Right lung (tissue), 5 donors: ENCODE data around the gene GSK3B. TPM values are rescaled to one million over a fixed set of nuclear protein-coding genes. Genes with fewer than 3 reads are reported as not detected.

Experiments
- DNase-seq, 2 donors: peaks; one replicate each; pipeline ENCODE4 v3.0.0-alpha.2; 2013
- polyA plus RNA-seq, 5 donors: library from polyadenylated mRNA; unstranded; fragments of 120-200 nt; gene quantifications; one replicate each; pipeline versions ENCODE4 v1.2.1 to v1.2.3, GENCODE V29; 2013; ENCODE audit warnings: inconsistent platforms in 1 of 5, low replicate concordance in 1 of 5; ENCODE audit not compliant: insufficient read length in 5 of 5, insufficient read depth in 1 of 5

GSK3B gene
- polyA plus RNA-seq, 5 donors: 28.9 to 45.3 (median 39.1) TPM

DNA sequence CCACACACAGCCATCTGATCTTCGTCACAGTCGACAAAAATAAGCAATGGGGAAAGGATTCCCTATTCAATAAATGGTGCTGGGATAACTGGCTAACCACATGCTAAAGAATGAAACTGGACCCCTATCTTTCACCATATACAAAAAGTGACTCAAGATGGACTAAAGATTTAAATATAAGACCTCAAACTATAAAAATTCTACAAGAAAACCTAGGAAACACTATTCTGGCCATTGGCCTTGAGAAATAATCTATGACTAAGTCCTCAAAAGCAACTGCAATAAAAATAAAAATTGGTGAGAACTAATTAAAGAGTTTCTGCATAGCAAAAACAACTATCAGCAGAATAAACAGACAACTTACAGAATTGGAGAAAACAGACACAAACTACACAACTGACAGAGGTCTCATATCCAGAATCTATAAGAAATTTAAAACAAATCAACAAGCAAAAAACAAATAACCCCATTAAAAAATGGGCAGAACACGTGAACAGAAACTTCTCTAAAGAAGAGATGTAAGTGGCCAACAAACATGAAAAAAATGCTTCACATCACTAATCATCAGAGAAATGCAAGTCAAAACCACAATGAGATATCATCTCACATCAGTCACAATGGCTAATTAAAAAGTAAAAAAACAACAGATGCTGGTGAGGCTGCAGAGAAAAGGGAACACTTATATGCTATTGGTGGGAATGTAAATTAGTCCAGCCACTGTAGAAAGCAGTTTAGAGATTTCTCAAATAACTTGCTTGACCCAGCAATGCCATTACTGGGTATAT is 208.3 kb downstream of the GSK3B start:
- no peak for DNase-seq

DNA sequence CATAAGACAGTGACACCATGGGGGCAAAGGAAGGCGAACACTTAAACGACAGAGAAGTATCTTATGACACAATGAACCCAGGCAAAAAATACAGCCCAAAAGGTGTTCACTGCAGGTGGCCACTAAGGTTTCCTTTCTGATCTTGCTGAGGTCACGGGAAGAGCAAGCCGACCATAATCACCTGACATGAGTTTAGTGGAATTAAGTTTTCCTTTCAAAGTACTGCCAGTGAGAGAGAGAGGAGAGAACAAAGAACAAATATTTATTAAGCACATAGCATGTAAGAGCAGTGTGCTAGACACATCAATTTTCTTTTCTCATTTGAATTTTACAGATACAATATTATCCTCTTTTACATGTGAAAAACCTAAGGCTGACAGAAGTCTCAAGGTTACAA is 210.1 kb downstream of the GSK3B start:
- no peak for DNase-seq

DNA sequence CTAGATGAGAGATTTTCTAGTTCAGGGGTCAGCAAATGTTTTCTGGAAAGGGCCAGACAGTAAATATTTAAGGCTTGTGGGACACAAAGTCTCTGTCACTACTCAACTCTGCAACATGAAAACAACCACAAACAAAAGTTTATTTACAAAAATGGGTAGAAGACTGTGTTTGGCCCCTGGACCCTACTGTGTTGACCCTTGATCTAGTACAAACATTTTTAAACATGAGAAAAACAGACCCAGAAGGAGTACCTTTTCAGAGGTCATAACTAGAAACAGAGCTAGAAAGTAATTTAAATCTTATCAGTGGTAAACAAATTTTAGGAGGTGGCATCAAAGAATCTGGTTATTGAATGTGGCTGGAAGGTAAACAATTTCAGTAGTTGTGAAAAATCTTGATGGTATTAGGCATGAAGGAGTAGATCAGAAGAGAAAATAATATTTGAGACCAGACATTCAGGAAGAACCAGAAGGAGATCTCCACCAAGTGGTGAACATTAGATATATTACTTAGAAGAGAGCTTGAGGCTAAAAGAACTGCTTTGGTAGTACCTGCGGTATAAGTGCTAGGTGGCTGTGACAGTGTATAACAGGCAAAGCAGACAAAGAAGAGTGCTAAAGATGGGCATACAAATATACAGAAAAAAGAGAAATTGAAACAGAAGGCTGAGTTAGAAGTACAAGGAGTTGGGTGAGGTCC is 210.6 kb downstream of the GSK3B start:
- DNase-seq: no peak

GRCh38 chr3:119880966-119881365 is 213.3 kb downstream of the GSK3B start:
- DNase-seq: no peak

DNA sequence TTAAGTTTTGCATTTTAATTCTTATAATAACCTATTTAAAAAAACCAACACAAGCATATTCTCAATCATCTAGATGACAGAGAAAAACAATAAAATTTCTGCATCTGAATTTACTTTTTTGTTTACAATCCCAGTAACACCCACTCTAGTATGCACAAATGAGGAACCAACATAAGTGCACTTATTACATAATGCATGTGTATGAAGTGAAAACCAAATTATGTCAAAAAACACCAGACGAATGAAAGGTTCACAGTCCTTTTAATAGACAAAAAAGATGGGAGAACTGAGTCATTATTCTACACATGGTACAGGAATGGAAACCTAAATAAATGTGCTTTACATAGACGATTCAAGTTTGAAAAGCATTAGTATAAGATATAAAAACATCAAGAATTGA is 220.6 kb downstream of the GSK3B start:
- DNase-seq: no peak

DNA sequence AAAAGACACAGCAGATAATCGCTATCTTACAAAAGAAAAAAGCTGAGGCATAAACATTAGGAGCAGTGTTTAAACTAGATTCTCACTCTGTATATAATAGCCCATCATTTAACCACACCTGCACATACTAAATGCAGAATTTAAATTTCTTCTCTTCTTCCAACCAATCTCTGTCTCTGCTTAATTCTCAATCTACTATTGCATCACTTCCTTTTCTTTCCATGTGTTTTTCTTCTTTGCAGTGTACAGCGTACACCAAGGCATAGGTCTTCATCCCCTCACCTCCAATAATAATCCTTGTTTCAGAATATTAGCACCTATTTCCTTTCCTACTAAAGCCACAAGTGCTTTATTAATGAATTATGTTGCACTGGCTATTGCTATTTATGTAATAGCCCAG is 221.5 kb downstream of the GSK3B start:
- no peak for DNase-seq

DNA sequence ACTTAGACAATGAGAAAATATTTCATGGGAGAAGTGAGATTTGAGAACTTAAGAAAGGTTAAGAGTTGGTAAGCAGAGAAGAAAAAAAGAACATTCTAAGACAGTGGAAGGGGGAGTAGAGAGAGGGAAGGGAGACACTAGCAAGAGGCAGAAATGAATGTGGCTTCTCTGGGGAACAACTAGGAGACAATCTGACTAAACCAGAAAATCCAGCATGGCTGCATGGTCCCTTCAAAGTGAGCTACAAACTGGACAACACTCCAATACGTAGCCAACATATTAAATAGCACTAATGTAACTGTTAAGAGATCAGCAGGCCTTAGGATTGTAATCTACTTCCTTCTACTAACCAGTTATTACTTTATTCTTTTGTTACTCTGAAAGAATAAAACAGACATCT is 222.7 kb downstream of the GSK3B start:
- no peak for DNase-seq

DNA sequence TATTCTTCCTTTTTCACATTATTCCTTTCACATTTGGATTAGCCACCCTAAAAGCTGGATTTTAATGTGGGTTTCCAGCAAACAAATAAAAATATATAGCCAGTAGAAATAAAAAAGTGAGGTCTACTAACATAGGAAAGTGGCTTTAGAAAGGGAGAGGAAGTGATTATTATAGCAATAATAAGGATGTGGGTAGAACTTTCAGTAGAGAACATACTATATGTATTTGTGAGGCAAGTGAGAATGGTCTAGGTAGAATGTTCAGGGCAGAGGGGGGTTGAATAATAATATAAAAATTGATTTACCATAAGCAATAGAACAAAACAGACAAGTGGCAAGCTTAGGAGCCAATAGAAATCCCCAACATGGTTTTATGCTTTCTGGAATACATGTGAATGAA is 223.7 kb downstream of the GSK3B start:
- no peak for DNase-seq

DNA sequence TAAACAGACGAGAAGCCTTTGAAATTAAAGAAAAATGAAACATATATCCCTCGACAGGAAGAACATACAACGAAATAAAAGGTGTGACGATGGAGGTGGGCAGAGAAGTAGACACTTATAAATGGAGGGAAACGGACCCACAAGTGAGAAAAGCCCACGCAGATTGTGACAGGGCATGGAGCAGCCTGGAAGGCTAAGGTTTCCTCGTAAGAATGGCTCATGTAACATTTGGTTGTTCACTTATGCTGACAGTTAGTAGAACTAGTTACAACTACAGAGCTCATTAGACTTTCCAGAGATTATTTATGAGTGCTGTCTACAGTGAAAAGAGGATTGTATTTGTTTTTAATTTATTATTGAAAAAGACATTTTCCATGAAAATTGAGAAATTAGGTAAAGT is 229.8 kb downstream of the GSK3B start:
- no peak for DNase-seq

GRCh38 chr3:119862616-119863015 is 231.6 kb downstream of the GSK3B start:
- no peak for DNase-seq

GRCh38 chr3:119861681-119862080 is 232.6 kb downstream of the GSK3B start:
- no peak for DNase-seq

- no peak for DNase-seq
Measured at GRCh38 chr3:119859728-119860127, 234.5 kb downstream of the GSK3B start.

GRCh38 chr3:119858957-119859356 is 235.3 kb downstream of the GSK3B start:
- no peak for DNase-seq

DNA sequence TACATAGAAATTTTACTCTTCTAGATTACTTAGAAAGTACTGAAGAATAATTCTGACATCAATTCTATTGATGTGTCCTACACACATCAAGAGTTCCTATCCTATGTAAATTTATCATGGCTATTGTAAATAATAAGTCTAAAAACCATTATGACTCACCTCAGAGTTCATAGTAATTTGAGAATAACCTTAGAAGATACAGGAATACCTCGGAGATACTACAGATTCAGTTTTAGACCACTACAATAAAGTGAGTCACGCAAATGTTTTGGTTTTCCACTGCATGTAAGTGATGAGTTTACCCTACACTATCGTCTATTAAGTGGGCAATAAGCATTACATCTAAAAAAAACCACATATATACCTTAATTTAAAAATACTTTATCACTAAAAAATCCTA is 237.6 kb downstream of the GSK3B start:
- no peak for DNase-seq

GRCh38 chr3:119849126-119849525 is 245.1 kb downstream of the GSK3B start:
- no peak for DNase-seq

GRCh38 chr3:119841808-119842471 is 252.3 kb downstream of the GSK3B start:
- DNase-seq: no peak

DNA sequence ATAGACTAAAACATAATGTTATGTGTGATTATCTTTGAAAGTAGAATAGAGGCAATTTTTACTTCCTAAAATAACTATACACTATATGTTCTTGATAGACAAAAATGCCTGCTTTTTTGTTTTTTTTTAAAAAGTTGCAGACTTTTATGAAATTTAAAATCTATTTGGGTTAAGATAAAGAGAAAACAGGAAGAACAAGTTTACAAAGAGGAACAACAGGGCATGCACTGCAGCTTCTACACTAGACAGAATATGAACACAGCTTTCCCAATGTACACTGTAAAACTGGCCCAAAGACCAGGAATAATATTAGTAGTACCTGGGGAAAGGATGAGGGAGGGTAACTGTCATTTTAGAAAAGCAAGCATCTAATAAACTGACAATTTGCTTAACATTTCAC is 258.7 kb downstream of the GSK3B start:
- no peak for DNase-seq

DNA sequence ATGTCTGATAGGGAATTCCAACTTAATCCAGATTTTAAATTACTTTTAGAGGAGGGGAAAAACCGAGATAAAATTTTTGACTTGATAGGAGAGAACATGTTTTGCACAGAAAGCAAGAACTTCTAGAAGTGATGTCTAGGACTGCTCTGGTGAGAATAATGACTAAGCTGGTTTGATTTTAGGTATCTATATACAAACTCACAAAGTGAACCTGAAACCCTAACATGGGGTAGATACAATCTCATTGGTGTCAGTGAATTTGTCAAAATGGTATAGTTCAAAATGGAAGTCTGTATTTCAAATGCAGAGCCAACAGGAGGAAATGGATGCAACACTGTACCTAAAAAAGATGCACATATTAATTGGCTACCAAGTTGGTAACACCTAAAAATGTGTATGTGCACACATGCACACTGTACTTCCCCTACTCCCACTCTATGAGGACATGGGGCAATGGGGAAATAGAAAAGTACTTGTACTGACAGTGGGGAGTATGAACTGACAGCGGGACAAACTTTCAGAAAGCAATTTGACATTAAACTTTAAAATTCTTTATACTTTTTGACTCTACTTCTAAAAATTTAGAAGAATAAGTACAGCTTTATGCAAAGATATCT is 259.4 kb downstream of the GSK3B start:
- DNase-seq: no peak

DNA sequence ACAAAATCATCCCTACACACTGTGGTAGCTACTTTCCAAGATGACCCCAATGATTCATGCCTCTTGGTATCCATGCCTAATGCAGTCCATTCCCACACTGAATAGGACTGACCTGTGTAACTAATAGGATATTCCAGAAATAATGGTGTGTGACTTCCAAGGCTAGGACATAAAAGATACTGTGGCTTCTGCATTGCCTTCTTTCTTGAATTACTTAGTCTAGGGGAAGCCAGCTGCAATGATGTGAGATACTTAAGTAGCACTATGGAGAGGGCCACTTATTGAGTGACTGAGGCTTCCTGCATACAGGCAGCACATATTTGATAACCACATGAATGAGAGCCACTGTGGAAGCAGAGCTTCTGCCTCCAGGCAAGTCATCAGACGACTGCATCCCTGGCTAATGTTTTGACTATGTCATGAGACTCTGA is 262.3 kb downstream of the GSK3B start:
- DNase-seq: no peak

DNA sequence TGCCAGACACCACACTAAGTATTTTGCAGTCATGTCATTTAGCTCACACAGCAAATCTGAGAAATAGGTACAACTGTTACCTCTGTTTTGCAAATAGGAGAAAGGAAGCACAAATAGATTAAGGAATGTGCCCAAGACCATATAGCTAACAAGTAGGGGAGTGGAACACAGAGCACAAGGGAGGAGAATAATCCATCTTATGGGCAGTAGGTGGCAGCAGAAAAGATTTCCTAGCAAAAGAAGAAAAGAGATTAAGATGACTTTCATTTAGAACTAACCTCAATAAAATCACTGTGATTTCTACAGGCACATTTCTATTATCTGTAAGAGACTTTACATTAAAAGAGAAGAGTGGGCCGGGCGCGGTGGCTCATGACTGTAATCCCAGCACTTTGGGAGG is 263.2 kb downstream of the GSK3B start:
- DNase-seq: no peak

DNA sequence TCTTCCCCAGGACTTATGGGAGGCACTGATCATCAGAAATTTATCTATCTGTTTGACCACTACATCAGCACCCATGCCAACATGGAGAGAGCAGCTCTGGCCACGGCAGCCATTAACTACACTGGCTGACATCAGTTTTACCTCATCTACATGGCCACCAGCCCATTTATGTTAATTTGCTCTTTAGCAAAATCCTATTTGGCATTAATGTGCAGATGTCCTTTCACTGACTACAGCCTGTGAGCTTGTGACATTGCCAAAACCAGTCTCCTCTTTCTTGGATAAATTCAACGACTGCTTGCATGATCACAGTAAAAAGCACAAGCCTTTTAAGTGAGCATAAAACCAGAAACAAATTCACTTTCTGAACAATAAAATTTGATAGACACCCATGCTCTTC is 264.8 kb downstream of the GSK3B start:
- peak; percentile 39 to 46 for DNase-seq
